ENCODE results near the gene CALM3. TPM values are rescaled to one million over a fixed set of nuclear protein-coding genes. Genes with fewer than 3 reads are reported as not detected.
A peak's percentile ranks its signal among the peaks of the same experiment; 100 is the strongest.

CALM3 gene
- total and polyA plus RNA-seq, 2 of the 13 experiments (the other 11 are each of a cell fraction or from before 2014, with no cell fraction given) = 239 to 258 TPM

DNA sequence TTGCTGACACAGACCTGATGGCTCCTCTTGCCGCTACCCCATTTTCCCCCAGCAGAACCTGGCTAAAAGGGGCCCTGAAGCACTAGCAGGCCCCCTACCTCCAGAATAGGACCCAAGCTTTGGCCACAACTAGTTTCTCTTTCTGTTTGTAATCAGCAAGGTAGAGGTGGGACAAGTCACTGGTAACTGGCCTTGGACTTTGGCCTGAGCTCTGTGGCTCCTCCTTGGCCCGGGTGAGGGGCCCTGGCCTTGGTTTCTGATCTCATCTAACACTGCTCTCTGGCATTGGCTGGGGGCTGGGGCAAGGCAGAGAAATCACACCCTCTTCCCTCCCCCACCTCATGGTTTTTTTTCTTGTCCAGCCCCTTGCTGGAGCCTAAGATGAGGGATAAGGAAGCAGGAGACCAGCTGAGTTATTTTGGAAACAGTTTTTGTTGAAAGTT lies 2.1 kb downstream of the CALM3 start (continued):
- TF ChIP-seq, protein P1, sequence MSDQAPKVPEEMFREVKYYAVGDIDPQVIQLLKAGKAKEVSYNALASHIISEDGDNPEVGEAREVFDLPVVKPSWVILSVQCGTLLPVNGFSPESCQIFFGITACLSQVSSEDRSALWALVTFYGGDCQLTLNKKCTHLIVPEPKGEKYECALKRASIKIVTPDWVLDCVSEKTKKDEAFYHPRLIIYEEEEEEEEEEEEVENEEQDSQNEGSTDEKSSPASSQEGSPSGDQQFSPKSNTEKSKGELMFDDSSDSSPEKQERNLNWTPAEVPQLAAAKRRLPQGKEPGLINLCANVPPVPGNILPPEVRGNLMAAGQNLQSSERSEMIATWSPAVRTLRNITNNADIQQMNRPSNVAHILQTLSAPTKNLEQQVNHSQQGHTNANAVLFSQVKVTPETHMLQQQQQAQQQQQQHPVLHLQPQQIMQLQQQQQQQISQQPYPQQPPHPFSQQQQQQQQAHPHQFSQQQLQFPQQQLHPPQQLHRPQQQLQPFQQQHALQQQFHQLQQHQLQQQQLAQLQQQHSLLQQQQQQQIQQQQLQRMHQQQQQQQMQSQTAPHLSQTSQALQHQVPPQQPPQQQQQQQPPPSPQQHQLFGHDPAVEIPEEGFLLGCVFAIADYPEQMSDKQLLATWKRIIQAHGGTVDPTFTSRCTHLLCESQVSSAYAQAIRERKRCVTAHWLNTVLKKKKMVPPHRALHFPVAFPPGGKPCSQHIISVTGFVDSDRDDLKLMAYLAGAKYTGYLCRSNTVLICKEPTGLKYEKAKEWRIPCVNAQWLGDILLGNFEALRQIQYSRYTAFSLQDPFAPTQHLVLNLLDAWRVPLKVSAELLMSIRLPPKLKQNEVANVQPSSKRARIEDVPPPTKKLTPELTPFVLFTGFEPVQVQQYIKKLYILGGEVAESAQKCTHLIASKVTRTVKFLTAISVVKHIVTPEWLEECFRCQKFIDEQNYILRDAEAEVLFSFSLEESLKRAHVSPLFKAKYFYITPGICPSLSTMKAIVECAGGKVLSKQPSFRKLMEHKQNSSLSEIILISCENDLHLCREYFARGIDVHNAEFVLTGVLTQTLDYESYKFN (CRISPR knock-in tag; conservative IDR thresholded peaks at IDR 0.05) = peak; percentile 93
- no peak for TF ChIP-seq ZNF431 (CRISPR knock-in tag; IDR thresholded peaks at IDR 0.05; ENCODE audit: borderline replicate concordance, low read depth)
- TF ChIP-seq ZFX (CRISPR knock-in tag; IDR thresholded peaks at IDR 0.05; ENCODE audit: low read depth) = peak; percentile 34; the same call in 1 of the 2 replicates
- no peak for TF ChIP-seq LCORL (IDR thresholded peaks at IDR 0.05)
- peak; percentile 60 for TF ChIP-seq LCORL (CRISPR knock-in tag; IDR thresholded peaks at IDR 0.05)
- TF ChIP-seq SP5 (CRISPR knock-in tag; IDR thresholded peaks at IDR 0.05; ENCODE audit: borderline replicate concordance, low read depth) = peak; percentile 56; the same call in 1 of the 2 replicates
- peak; percentile 54; the same call in 1 of the 2 replicates for TF ChIP-seq CREM (IDR thresholded peaks at IDR 0.05)
- TF ChIP-seq CREM (CRISPR knock-in tag; IDR thresholded peaks at IDR 0.05) = no peak
- peak; percentile 60; the same call in 1 of the 2 replicates for TF ChIP-seq HDAC2 (CRISPR knock-in tag; IDR thresholded peaks at IDR 0.05)
- TF ChIP-seq ZFP82 (CRISPR knock-in tag; IDR thresholded peaks at IDR 0.05; ENCODE audit: borderline replicate concordance) = no peak
- TF ChIP-seq, protein P2, sequence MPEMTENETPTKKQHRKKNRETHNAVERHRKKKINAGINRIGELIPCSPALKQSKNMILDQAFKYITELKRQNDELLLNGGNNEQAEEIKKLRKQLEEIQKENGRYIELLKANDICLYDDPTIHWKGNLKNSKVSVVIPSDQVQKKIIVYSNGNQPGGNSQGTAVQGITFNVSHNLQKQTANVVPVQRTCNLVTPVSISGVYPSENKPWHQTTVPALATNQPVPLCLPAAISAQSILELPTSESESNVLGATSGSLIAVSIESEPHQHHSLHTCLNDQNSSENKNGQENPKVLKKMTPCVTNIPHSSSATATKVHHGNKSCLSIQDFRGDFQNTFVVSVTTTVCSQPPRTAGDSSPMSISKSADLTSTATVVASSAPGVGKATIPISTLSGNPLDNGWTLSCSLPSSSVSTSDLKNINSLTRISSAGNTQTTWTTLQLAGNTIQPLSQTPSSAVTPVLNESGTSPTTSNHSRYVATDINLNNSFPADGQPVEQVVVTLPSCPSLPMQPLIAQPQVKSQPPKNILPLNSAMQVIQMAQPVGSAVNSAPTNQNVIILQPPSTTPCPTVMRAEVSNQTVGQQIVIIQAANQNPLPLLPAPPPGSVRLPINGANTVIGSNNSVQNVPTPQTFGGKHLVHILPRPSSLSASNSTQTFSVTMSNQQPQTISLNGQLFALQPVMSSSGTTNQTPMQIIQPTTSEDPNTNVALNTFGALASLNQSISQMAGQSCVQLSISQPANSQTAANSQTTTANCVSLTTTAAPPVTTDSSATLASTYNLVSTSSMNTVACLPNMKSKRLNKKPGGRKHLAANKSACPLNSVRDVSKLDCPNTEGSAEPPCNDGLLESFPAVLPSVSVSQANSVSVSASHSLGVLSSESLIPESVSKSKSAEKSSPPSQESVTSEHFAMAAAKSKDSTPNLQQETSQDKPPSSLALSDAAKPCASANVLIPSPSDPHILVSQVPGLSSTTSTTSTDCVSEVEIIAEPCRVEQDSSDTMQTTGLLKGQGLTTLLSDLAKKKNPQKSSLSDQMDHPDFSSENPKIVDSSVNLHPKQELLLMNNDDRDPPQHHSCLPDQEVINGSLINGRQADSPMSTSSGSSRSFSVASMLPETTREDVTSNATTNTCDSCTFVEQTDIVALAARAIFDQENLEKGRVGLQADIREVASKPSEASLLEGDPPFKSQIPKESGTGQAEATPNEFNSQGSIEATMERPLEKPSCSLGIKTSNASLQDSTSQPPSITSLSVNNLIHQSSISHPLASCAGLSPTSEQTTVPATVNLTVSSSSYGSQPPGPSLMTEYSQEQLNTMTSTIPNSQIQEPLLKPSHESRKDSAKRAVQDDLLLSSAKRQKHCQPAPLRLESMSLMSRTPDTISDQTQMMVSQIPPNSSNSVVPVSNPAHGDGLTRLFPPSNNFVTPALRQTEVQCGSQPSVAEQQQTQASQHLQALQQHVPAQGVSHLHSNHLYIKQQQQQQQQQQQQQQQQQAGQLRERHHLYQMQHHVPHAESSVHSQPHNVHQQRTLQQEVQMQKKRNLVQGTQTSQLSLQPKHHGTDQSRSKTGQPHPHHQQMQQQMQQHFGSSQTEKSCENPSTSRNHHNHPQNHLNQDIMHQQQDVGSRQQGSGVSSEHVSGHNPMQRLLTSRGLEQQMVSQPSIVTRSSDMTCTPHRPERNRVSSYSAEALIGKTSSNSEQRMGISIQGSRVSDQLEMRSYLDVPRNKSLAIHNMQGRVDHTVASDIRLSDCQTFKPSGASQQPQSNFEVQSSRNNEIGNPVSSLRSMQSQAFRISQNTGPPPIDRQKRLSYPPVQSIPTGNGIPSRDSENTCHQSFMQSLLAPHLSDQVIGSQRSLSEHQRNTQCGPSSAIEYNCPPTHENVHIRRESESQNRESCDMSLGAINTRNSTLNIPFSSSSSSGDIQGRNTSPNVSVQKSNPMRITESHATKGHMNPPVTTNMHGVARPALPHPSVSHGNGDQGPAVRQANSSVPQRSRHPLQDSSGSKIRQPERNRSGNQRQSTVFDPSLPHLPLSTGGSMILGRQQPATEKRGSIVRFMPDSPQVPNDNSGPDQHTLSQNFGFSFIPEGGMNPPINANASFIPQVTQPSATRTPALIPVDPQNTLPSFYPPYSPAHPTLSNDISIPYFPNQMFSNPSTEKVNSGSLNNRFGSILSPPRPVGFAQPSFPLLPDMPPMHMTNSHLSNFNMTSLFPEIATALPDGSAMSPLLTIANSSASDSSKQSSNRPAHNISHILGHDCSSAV (CRISPR knock-in tag; IDR thresholded peaks at IDR 0.05; ENCODE audit: borderline replicate concordance) = no peak
- no peak for TF ChIP-seq MIXL1 (CRISPR knock-in tag; IDR thresholded peaks at IDR 0.05)
- TF ChIP-seq, protein P3, sequence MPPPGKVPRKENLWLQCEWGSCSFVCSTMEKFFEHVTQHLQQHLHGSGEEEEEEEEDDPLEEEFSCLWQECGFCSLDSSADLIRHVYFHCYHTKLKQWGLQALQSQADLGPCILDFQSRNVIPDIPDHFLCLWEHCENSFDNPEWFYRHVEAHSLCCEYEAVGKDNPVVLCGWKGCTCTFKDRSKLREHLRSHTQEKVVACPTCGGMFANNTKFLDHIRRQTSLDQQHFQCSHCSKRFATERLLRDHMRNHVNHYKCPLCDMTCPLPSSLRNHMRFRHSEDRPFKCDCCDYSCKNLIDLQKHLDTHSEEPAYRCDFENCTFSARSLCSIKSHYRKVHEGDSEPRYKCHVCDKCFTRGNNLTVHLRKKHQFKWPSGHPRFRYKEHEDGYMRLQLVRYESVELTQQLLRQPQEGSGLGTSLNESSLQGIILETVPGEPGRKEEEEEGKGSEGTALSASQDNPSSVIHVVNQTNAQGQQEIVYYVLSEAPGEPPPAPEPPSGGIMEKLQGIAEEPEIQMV (CRISPR knock-in tag; IDR thresholded peaks at IDR 0.05; ENCODE audit: low read depth) = no peak
- peak; percentile 58 for TF ChIP-seq GATAD1 (CRISPR knock-in tag; IDR thresholded peaks at IDR 0.05)
- no peak for TF ChIP-seq HOXA5 (CRISPR knock-in tag; IDR thresholded peaks at IDR 0.05)
- TF ChIP-seq, protein P4, sequence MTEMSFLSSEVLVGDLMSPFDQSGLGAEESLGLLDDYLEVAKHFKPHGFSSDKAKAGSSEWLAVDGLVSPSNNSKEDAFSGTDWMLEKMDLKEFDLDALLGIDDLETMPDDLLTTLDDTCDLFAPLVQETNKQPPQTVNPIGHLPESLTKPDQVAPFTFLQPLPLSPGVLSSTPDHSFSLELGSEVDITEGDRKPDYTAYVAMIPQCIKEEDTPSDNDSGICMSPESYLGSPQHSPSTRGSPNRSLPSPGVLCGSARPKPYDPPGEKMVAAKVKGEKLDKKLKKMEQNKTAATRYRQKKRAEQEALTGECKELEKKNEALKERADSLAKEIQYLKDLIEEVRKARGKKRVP (CRISPR knock-in tag; IDR thresholded peaks at IDR 0.05) = no peak
- no peak for TF ChIP-seq SOX6 (IDR thresholded peaks at IDR 0.05)
- peak; percentile 63; the same call in 1 of the 2 replicates for TF ChIP-seq SOX6 (CRISPR knock-in tag; IDR thresholded peaks at IDR 0.05)

Measured in HepG2 (cell line).